Neural crest cell (in vitro differentiated cells): Measurements from ENCODE around the gene PMFBP1. TPM values are rescaled to one million over a fixed set of nuclear protein-coding genes. Genes with fewer than 3 reads are reported as not detected.

ENCODE experiments used
- DNase-seq: peaks from one replicate; pipeline ENCODE4 v3.0.0; 2021; ENCODE audit warnings: low read depth, mixed read lengths, low spot score
- H3K27ac Mint-ChIP-seq: one replicate; pipeline ENCODE4 v1.8.0; 2021; ENCODE audit warnings: mild to moderate bottlenecking, mixed read lengths; ENCODE audit not compliant: unreplicated experiment
- H3K27me3 Mint-ChIP-seq: 2 replicates; pipeline ENCODE4 v1.8.0; 2021; ENCODE audit warnings: low read depth, mild to moderate bottlenecking, mixed read lengths
- H3K36me3 Mint-ChIP-seq: 2 replicates; pipeline ENCODE4 v1.8.0; 2021; ENCODE audit warnings: low read depth, mild to moderate bottlenecking, mixed read lengths
- H3K4me1 Mint-ChIP-seq: 2 replicates; pipeline ENCODE4 v1.8.0; 2021; ENCODE audit warnings: mixed read lengths
- H3K4me3 Mint-ChIP-seq: one replicate; pipeline ENCODE4 v1.8.0; 2021; ENCODE audit warnings: mild to moderate bottlenecking, mixed read lengths
- H3K9me3 Mint-ChIP-seq: 2 replicates; pipeline ENCODE4 v1.8.0; 2021; ENCODE audit warnings: mixed read lengths
- CTCF ChIP-seq: fragments of 200-600 bp; sonication (generic); conservative IDR thresholded peaks from 2 replicates; pipeline ENCODE4 v1.5.0; 2021; ENCODE audit warnings: antibody characterized with exemption, mild to moderate bottlenecking
- total RNA-seq: library from RNA; stranded (reverse); gene quantifications from 2 replicates; pipeline ENCODE4 v1.2.1, GENCODE V29; 2021

The PMFBP1 gene
- total RNA-seq, 1 donor from 2014 or later = 4.0 TPM

DNA sequence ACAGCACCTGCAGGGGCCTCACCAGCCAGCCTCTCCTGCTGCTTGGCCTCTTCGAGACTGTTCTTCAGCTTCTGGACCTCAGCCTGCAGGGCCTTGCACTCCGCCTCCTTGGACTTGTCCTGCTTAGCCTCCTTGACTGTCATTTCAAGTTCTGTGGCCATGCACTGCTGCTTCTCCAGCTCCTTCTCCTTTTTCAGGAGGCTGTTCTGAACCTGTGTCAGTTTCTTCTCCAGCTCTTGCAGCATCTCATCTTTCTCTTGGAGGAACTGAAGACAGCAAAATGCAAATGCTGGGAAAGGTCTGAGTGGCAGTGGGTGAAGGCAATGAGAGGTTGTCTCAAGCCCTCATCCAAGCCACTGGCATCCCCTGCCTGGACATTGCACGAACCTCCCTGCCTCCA is 39.2 kb downstream of the PMFBP1 start:
- Mint-ChIP-seq H3K4me1 (no peaks in the 10 kb centered on the region), H3K4me3 (no peak overlapping the region), H3K27ac (no peak overlapping the region), H3K27me3 (no peaks in the 10 kb centered on the region), H3K9me3 (no peaks in the 10 kb centered on the region), H3K36me3 (no peaks in the 10 kb centered on the region)
- no peak for TF ChIP-seq CTCF
- no peak for DNase-seq

GRCh38 chr16:72131036-72131435 is 40.9 kb downstream of the PMFBP1 start:
- no peaks in the 10 kb centered on the region for H3K9me3 Mint-ChIP-seq
- H3K27ac Mint-ChIP-seq = peak overlapping the region; percentile 91
- H3K27me3 Mint-ChIP-seq = no peaks in the 10 kb centered on the region
- no peak overlapping the region for H3K4me3 Mint-ChIP-seq
- no peak for DNase-seq
- H3K36me3 Mint-ChIP-seq = no peaks in the 10 kb centered on the region
- no peak for TF ChIP-seq CTCF
- peaks cover 7% of the 10 kb centered on the region for H3K4me1 Mint-ChIP-seq

- Mint-ChIP-seq H3K4me3 (no peak overlapping the region), H3K36me3 (no peaks in the 10 kb centered on the region), H3K27ac (no peak overlapping the region), H3K27me3 (no peaks in the 10 kb centered on the region), H3K9me3 (no peaks in the 10 kb centered on the region), H3K4me1 (peaks cover 16% of the 10 kb centered on the region)
- TF ChIP-seq CTCF = no peak
- DNase-seq = no peak
These were observed 41.8 kb downstream of the PMFBP1 start for GRCh38 chr16:72129976-72130656.

DNA sequence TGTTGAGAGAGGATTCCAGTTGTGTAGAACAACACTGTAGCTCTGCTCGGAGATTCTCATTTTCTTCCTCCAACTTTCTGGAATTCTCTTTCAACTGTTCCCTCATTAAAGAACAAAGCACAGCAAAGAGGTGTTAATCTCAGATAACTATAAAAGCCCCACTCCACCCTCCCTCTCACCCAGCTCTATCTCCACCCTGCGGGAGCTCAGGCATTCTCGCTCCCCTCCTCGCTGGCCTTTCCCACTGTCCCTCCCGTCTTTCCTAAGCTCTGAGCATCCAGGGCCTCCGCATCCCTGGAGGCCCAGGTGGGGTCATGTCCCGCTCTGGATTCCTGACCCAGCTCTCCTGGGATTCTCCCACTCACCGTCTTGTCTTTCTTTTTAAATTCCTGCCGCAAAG is 43.3 kb downstream of the PMFBP1 start:
- no peak for TF ChIP-seq CTCF
- H3K4me3 Mint-ChIP-seq = no peak overlapping the region
- H3K36me3 Mint-ChIP-seq = no peaks in the 10 kb centered on the region
- DNase-seq = no peak
- no peaks in the 10 kb centered on the region for H3K27me3 Mint-ChIP-seq
- H3K9me3 Mint-ChIP-seq = no peaks in the 10 kb centered on the region
- no peak overlapping the region for H3K27ac Mint-ChIP-seq
- peaks cover 22% of the 10 kb centered on the region for H3K4me1 Mint-ChIP-seq

DNA sequence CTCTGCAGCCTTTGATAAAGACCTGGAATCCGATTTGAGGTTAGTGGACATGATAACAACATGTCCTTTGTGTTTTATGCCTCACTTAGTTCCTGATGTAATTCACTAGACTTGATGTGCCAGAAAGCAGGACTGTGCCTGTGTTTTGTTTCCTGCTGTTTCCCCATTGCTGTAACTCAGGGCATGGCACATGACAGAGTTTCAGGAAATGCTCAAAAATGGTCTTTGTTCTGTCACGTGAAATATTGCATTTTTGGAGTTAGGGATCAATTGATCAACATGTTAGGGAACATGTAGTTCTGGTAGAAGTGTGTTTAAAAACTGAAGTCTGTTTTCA is 45.6 kb downstream of the PMFBP1 start:
- peaks cover 26% of the 10 kb centered on the region for H3K4me1 Mint-ChIP-seq
- no peaks in the 10 kb centered on the region for H3K9me3 Mint-ChIP-seq
- H3K4me3 Mint-ChIP-seq = no peak overlapping the region
- TF ChIP-seq CTCF = no peak
- no peaks in the 10 kb centered on the region for H3K36me3 Mint-ChIP-seq
- DNase-seq = no peak
- no peaks in the 10 kb centered on the region for H3K27me3 Mint-ChIP-seq
- H3K27ac Mint-ChIP-seq = no peak overlapping the region
